Activated CD8-positive, alpha-beta T cell treated with anti-CD3 and anti-CD28 coated beads for 36 hours (primary cell): Measurements from ENCODE around the gene MYCL. TPM values are rescaled to one million over a fixed set of nuclear protein-coding genes. Genes with fewer than 3 reads are reported as not detected.
A peak's percentile ranks its signal among the peaks of the same experiment; 100 is the strongest.

Source experiments
- ATAC-seq: fragments of 200-7000 bp; cut with Tn5 transposase; one replicate; pipeline ENCODE4 v1.10.0; 2021; ENCODE audit warnings: mild to moderate bottlenecking, moderate library complexity
- CTCF ChIA-PET: fragments of 350-600 bp; sonication (Branson Sonifier 250); formaldehyde crosslinking; loops from one replicate; lab custom pipeline; 2021; ENCODE audit warnings: antibody characterized with exemption; lab: Charles Lee
- POLR2A ChIA-PET: fragments of 350-600 bp; sonication (Branson Sonifier 250); formaldehyde crosslinking; loops from one replicate; lab custom pipeline; 2021; ENCODE audit warnings: antibody characterized with exemption; lab: Charles Lee
- DNase-seq: peaks from one replicate; pipeline ENCODE4 v3.0.0-alpha.2; 2020
- H3K27ac Mint-ChIP-seq: one replicate; pipeline ENCODE4 v1.8.0; 2021; ENCODE audit warnings: mild to moderate bottlenecking, mixed read lengths
- H3K27me3 Mint-ChIP-seq: one replicate; pipeline ENCODE4 v1.8.0; 2021; ENCODE audit warnings: mixed read lengths
- H3K36me3 Mint-ChIP-seq: one replicate; pipeline ENCODE4 v1.8.0; 2021; ENCODE audit warnings: low read depth, mixed read lengths
- H3K4me1 Mint-ChIP-seq: one replicate; pipeline ENCODE4 v1.8.0; 2021; ENCODE audit warnings: low read depth, mixed read lengths
- H3K4me3 Mint-ChIP-seq: one replicate; pipeline ENCODE4 v1.8.0; 2021; ENCODE audit warnings: mild to moderate bottlenecking, moderate library complexity, mixed read lengths
- H3K9me3 Mint-ChIP-seq: one replicate; pipeline ENCODE4 v1.8.0; 2021; ENCODE audit warnings: mixed read lengths
- CTCF ChIP-seq: fragments of 200-600 bp; IDR thresholded peaks from one replicate; pipeline ENCODE4 v1.8.0; 2022; ENCODE audit warnings: antibody characterized with exemption, mild to moderate bottlenecking
- intact Hi-C: fragments of 100-400 bp; cut with micrococcal nuclease; formaldehyde crosslinking; loops from one replicate; pipeline ENCODE4 v1.10.0; 2022
- total RNA-seq, 2 experiments: library from RNA; stranded (reverse); gene quantifications; one replicate each; pipeline ENCODE4 v1.2.3, GENCODE V29; 2021

MYCL gene
- total RNA-seq, 2 experiments from 2014 or later = 0.13 to 0.20 TPM

- no peak overlapping the region for H3K4me3 Mint-ChIP-seq
- no peak for ATAC-seq
- TF ChIP-seq CTCF = no peak
- no peaks in the 10 kb centered on the region for H3K27me3 Mint-ChIP-seq
- intact Hi-C loops = no loop called here
- H3K27ac Mint-ChIP-seq = no peak overlapping the region
- peaks cover 34% of the 10 kb centered on the region for H3K36me3 Mint-ChIP-seq
- H3K9me3 Mint-ChIP-seq = no peaks in the 10 kb centered on the region
- no peak for DNase-seq
- CTCF ChIA-PET = no interaction called here
- POLR2A ChIA-PET = no interaction called here
- H3K4me1 Mint-ChIP-seq = peaks cover 8% of the 10 kb centered on the region
These were observed 35.0 kb downstream of the MYCL start for GRCh38 chr1:39866767-39867166.

GRCh38 chr1:39865762-39866161 is 36.0 kb downstream of the MYCL start:
- CTCF ChIA-PET = no interaction called here
- no peak overlapping the region for H3K4me3 Mint-ChIP-seq
- no peak for DNase-seq
- peak; percentile 17 for TF ChIP-seq CTCF
- POLR2A ChIA-PET = no interaction called here
- ATAC-seq = no peak
- intact Hi-C loops = no loop called here
- H3K36me3 Mint-ChIP-seq = peaks cover 33% of the 10 kb centered on the region
- no peaks in the 10 kb centered on the region for H3K9me3 Mint-ChIP-seq
- H3K4me1 Mint-ChIP-seq = peaks cover 6% of the 10 kb centered on the region
- H3K27me3 Mint-ChIP-seq = no peaks in the 10 kb centered on the region
- no peak overlapping the region for H3K27ac Mint-ChIP-seq

GRCh38 chr1:39863177-39863576 is 38.5 kb downstream of the MYCL start:
- H3K36me3 Mint-ChIP-seq = peaks cover 26% of the 10 kb centered on the region
- no peak for DNase-seq
- no peaks in the 10 kb centered on the region for H3K9me3 Mint-ChIP-seq
- H3K4me1 Mint-ChIP-seq = peaks cover 9% of the 10 kb centered on the region
- H3K27ac Mint-ChIP-seq = no peak overlapping the region
- H3K4me3 Mint-ChIP-seq = no peak overlapping the region
- no peak for ATAC-seq
- POLR2A ChIA-PET = interaction anchor here (0.8 kb wide), 2 partner anchors 16 to 45 kb away, joined by 3 read pairs; no protein-coding TSS in a partner anchor
- no peak for TF ChIP-seq CTCF
- CTCF ChIA-PET = interaction anchor here (0.8 to 1.3 kb wide), 2 partner anchors 39 kb away, joined by 3 to 4 read pairs; partner anchors contain the start of gene MYCL
- no peaks in the 10 kb centered on the region for H3K27me3 Mint-ChIP-seq
- intact Hi-C loops = no loop called here

GRCh38 chr1:39861003-39861402 is 40.7 kb downstream of the MYCL start:
- intact Hi-C loops = no loop called here
- CTCF ChIA-PET = interaction anchor here (1.7 kb wide), 1 partner anchor 113 kb away, joined by 6 read pairs; no protein-coding TSS in a partner anchor
- no peak overlapping the region for H3K4me3 Mint-ChIP-seq
- peaks cover 28% of the 10 kb centered on the region for H3K36me3 Mint-ChIP-seq
- ATAC-seq (no peak), DNase-seq (no peak)
- H3K4me1 Mint-ChIP-seq = peaks cover 7% of the 10 kb centered on the region
- no peaks in the 10 kb centered on the region for H3K9me3 Mint-ChIP-seq
- H3K27ac Mint-ChIP-seq = no peak overlapping the region
- no peak for TF ChIP-seq CTCF
- no peaks in the 10 kb centered on the region for H3K27me3 Mint-ChIP-seq
- POLR2A ChIA-PET = no interaction called here

- Mint-ChIP-seq H3K36me3 (peaks cover 32% of the 10 kb centered on the region), H3K27ac (no peak overlapping the region), H3K4me3 (no peak overlapping the region), H3K4me1 (peaks cover 4% of the 10 kb centered on the region), H3K27me3 (no peaks in the 10 kb centered on the region), H3K9me3 (no peaks in the 10 kb centered on the region)
- POLR2A ChIA-PET = interaction anchor here (0.6 kb wide), 1 partner anchor 119 kb away, joined by 3 read pairs; no protein-coding TSS in a partner anchor
- intact Hi-C loops = no loop called here
- TF ChIP-seq CTCF = no peak
- CTCF ChIA-PET = interaction anchor here (0.9 to 1.3 kb wide), 2 partner anchors 42 to 59 kb away, joined by 3 to 5 read pairs; partner anchors contain the start of gene MYCL
- ATAC-seq = no peak
- no peak for DNase-seq
These were observed 41.6 kb downstream of the MYCL start for GRCh38 chr1:39859859-39860812.
